Natural killer cell (primary cell): ENCODE results near the gene HMCN2. TPM values are rescaled to one million over a fixed set of nuclear protein-coding genes. Genes with fewer than 3 reads are reported as not detected.

Experiments used
- ATAC-seq, 3 donors: fragments of 150-1000 bp in 2 of 3; fragments of 200-7000 bp in 1 of 3; cut with Tn5 transposase; 1 replicate in 1 of 3; 2 replicates in 2 of 3; pipeline ENCODE4 v1.10.0; 2021; ENCODE audit warnings: mild to moderate bottlenecking in 2 of 3, moderate library complexity in 2 of 3
- DNase-seq, 2 donors: peaks; one replicate each; pipeline versions ENCODE4 v3.0.0 to v3.0.0-alpha.2; 2013 to 2021; ENCODE audit warnings: mixed read lengths in 1 of 2
- H3K27ac ChIP-seq: one replicate; pipeline ENCODE4 v1.5.1; 2013; ENCODE audit warnings: mild to moderate bottlenecking, low read length
- H3K27me3 ChIP-seq: one replicate; pipeline ENCODE4 v1.6.1; 2013; ENCODE audit warnings: low read length; ENCODE audit not compliant: control insufficient read depth, insufficient read depth
- H3K36me3 ChIP-seq: one replicate; pipeline ENCODE4 v1.6.1; 2013; ENCODE audit warnings: low read length; ENCODE audit not compliant: control insufficient read depth, insufficient read depth
- H3K4me1 ChIP-seq: one replicate; pipeline ENCODE4 v1.6.1; 2013; ENCODE audit warnings: low read length; ENCODE audit not compliant: control insufficient read depth, insufficient read depth
- H3K4me3 ChIP-seq: one replicate; pipeline ENCODE4 v1.5.1; 2013; ENCODE audit warnings: low read length
- H3K9me3 ChIP-seq: one replicate; pipeline ENCODE4 v1.6.1; 2013; ENCODE audit warnings: low read length; ENCODE audit not compliant: control insufficient read depth, insufficient read depth
- H3K27ac Mint-ChIP-seq, 2 donors: one replicate each; pipeline ENCODE4 v1.8.0; 2022; ENCODE audit warnings: mild to moderate bottlenecking in 2 of 2, mixed read lengths in 2 of 2, moderate library complexity in 1 of 2
- H3K27me3 Mint-ChIP-seq, 2 donors: one replicate each; pipeline ENCODE4 v1.8.0; 2022; ENCODE audit warnings: low read depth in 2 of 2, mixed read lengths in 2 of 2
- H3K36me3 Mint-ChIP-seq: one replicate; pipeline ENCODE4 v1.8.0; 2022; ENCODE audit warnings: mixed read lengths
- H3K4me1 Mint-ChIP-seq, 2 donors: one replicate each; pipeline ENCODE4 v1.8.0; 2022; ENCODE audit warnings: mixed read lengths in 2 of 2
- H3K4me3 Mint-ChIP-seq: one replicate; pipeline ENCODE4 v1.8.0; 2022; ENCODE audit warnings: mild to moderate bottlenecking, moderate library complexity, mixed read lengths
- H3K9me3 Mint-ChIP-seq, 2 donors: one replicate each; pipeline ENCODE4 v1.8.0; 2022; ENCODE audit warnings: mixed read lengths in 2 of 2
- WGBS: methylation state at CpG from one replicate; pipeline ENCODE4 v1.1.7; 2013; ENCODE audit warnings: missing lambda C conversion rate; ENCODE audit not compliant: insufficient coverage; 5-methylcytosine and 5-hydroxymethylcytosine counted together
- intact Hi-C: fragments of 100-400 bp; cut with micrococcal nuclease; formaldehyde crosslinking; loops from one replicate; pipeline ENCODE4 v1.14.2; 2022
- total RNA-seq, 4 donors: library from RNA; stranded (reverse); fragments of 120-200 nt in 1 of 4; gene quantifications; one replicate each; pipeline versions ENCODE4 v1.2.3 to v1.2.4, GENCODE V29; 2013 to 2022
- TF ChIP-seq, protein P1 (sequence below): fragments of 200-600 bp; IDR thresholded peaks from one replicate; pipeline ENCODE4 v1.8.0; 2022; ENCODE audit warnings: antibody characterized with exemption

The HMCN2 gene
- total RNA-seq, 3 donors from 2014 or later (not counting 1 experiment from before 2014, with no cell fraction given): not detected

DNA sequence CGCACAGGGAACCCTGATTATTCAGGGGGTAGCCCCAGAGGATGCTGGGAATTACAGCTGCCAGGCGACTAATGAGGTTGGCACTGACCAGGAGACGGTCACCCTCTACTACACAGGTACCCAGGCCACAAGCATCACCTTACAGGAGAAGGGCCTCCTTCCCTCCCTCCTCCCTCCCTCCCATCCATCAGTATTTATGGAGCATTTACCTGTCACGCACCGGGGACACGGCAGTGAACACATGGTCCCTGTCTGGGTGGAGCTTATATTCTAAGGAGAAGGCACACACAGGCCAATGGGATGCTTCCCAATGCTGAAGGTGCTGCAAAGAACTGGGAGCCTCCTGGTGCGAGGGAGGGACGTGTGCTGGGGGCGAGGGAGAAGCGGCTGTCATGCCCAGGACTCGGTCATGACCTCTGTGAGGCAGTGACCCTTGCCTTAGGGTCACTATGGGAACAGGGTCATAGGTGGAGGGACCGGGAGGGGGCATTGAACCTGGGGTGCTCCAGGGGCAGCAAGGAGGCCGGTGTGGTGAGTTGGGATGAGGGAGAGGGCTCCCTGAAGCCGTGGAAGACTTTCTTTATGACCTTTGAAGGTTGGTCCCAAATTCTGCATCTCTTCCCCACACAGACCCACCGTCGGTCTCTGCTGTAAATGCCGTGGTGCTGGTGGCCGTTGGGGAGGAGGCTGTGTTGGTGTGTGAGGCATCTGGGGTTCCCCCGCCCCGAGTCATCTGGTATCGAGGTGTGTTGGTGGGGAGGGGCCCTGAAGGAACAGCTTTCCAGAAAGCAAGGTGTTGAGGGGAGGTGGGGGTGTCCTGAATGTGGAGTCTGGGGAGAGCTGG, 41.5 kb downstream of the HMCN2 start:
- no peaks in the 10 kb centered on the region for H3K36me3 ChIP-seq
- DNase-seq: no peak
- 86% methylated on average over 20 of the region's 21 CpGs for WGBS
- no peaks in the 10 kb centered on the region for H3K36me3 Mint-ChIP-seq
- no peaks in the 10 kb centered on the region for H3K9me3 ChIP-seq
- H3K4me1 ChIP-seq: no peaks in the 10 kb centered on the region
- H3K27me3 Mint-ChIP-seq: peaks cover 0 to 8% of the 10 kb centered on the region in 2 donors
- H3K4me3 Mint-ChIP-seq: no peak overlapping the region
- ATAC-seq: no peak
- H3K27me3 ChIP-seq: no peaks in the 10 kb centered on the region
- H3K4me1 Mint-ChIP-seq: no peaks in the 10 kb centered on the region
- H3K4me3 ChIP-seq: no peak overlapping the region
- H3K27ac Mint-ChIP-seq: no peak overlapping the region
- H3K9me3 Mint-ChIP-seq: no peaks in the 10 kb centered on the region
- TF ChIP-seq, protein P1, sequence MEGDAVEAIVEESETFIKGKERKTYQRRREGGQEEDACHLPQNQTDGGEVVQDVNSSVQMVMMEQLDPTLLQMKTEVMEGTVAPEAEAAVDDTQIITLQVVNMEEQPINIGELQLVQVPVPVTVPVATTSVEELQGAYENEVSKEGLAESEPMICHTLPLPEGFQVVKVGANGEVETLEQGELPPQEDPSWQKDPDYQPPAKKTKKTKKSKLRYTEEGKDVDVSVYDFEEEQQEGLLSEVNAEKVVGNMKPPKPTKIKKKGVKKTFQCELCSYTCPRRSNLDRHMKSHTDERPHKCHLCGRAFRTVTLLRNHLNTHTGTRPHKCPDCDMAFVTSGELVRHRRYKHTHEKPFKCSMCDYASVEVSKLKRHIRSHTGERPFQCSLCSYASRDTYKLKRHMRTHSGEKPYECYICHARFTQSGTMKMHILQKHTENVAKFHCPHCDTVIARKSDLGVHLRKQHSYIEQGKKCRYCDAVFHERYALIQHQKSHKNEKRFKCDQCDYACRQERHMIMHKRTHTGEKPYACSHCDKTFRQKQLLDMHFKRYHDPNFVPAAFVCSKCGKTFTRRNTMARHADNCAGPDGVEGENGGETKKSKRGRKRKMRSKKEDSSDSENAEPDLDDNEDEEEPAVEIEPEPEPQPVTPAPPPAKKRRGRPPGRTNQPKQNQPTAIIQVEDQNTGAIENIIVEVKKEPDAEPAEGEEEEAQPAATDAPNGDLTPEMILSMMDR: no peak
- no peak overlapping the region for H3K27ac ChIP-seq
- intact Hi-C loops: no loop called here

DNA sequence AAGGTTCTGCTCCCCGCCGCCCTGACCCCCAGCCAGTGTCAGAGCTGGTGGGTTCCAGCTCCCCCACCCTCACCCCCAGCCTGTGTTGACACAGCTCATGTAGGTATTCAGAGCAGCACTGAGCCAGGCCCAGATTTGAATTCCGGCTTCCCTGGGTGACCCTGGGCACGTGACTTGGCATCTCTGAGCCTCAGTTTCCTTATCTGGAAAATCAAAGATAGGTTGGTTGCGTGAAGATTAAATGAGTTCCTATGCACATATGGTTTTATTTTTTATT, 42.0 kb downstream of the HMCN2 start:
- Mint-ChIP-seq H3K27me3 (peaks cover 0 to 8% of the 10 kb centered on the region in 2 donors), H3K27ac (no peak overlapping the region), H3K4me1 (no peaks in the 10 kb centered on the region), H3K4me3 (no peak overlapping the region), H3K36me3 (no peaks in the 10 kb centered on the region), H3K9me3 (no peaks in the 10 kb centered on the region)
- WGBS: 86% methylated on average over 5 of the region's 5 CpGs
- H3K36me3 ChIP-seq: no peaks in the 10 kb centered on the region
- ATAC-seq (no peak), DNase-seq (no peak)
- no peaks in the 10 kb centered on the region for H3K9me3 ChIP-seq
- H3K27me3 ChIP-seq: no peaks in the 10 kb centered on the region
- no peak overlapping the region for H3K4me3 ChIP-seq
- H3K27ac ChIP-seq: no peak overlapping the region
- intact Hi-C loops: no loop called here
- TF ChIP-seq, protein P1: no peak
- no peaks in the 10 kb centered on the region for H3K4me1 ChIP-seq

DNA sequence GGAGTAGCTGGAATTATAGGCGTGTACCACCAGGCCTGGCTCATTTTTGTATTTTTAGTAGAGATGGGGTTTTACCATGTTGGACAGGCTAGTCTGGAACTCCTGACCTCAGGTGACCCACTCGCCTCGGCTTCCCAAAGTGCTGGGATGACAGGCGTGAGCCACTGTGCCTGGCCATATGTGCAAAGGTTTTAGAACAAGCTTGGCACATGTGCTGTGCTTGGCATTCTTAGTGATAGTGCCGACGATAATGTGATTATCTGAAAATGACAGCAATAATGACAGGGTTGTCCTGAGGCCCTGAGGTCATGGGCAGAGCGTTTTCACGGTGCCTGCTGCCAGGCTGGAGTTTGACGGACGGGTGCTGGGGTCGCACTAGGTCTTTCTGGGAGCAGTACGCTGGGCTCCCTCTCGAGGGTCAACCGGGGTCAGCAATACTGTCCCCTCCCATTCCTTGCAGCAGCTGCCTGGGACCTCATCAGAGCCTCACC, 42.6 kb downstream of the HMCN2 start:
- H3K9me3 Mint-ChIP-seq: no peaks in the 10 kb centered on the region
- Histone ChIP-seq H3K4me3 (no peak overlapping the region), H3K36me3 (no peaks in the 10 kb centered on the region), H3K9me3 (no peaks in the 10 kb centered on the region), H3K4me1 (no peaks in the 10 kb centered on the region), H3K27ac (no peak overlapping the region), H3K27me3 (no peaks in the 10 kb centered on the region)
- DNase-seq (no peak), ATAC-seq (no peak)
- intact Hi-C loops: no loop called here
- no peaks in the 10 kb centered on the region for H3K36me3 Mint-ChIP-seq
- H3K4me3 Mint-ChIP-seq: no peak overlapping the region
- TF ChIP-seq, protein P1: no peak
- no peak overlapping the region for H3K27ac Mint-ChIP-seq
- H3K27me3 Mint-ChIP-seq: peaks cover 0 to 8% of the 10 kb centered on the region in 2 donors
- no peaks in the 10 kb centered on the region for H3K4me1 Mint-ChIP-seq
- WGBS: 85% methylated on average over 14 of the region's 14 CpGs
